GM11168 (cell line): ENCODE measurements around the gene ENOX1.

Experiments
- in situ Hi-C: fragments of 300-500 bp; cut with MboI; formaldehyde crosslinking; loops from one replicate; pipeline ENCODE4 v1.12.0; 2022; ENCODE audit warnings: low sequenced_read_pairs; ENCODE audit not compliant: unreplicated experiment

The ENOX1 gene

GRCh38 chr13:43629691-43630480, 156.9 kb downstream of the ENOX1 start:
- in situ Hi-C loops, result no loop called here

GRCh38 chr13:43626994-43627393, 159.8 kb downstream of the ENOX1 start:
- in situ Hi-C loops, result no loop called here

GRCh38 chr13:43614063-43614462, 172.7 kb downstream of the ENOX1 start:
- in situ Hi-C loops, result no loop called here

- in situ Hi-C loops, result no loop called here
Observed at GRCh38 chr13:43611281-43612273, 175.2 kb downstream of the ENOX1 start.

GRCh38 chr13:43608400-43609137, 178.2 kb downstream of the ENOX1 start:
- in situ Hi-C loops, result no loop called here

GRCh38 chr13:43597599-43597945, 189.2 kb downstream of the ENOX1 start:
- in situ Hi-C loops, result no loop called here

GRCh38 chr13:43596924-43597598, 189.7 kb downstream of the ENOX1 start:
- in situ Hi-C loops, result no loop called here

- in situ Hi-C loops, result no loop called here
Observed at GRCh38 chr13:43596006-43596405, 190.8 kb downstream of the ENOX1 start.

- in situ Hi-C loops, result no loop called here
Observed at GRCh38 chr13:43587376-43587775, 199.4 kb downstream of the ENOX1 start.

GRCh38 chr13:43584751-43585150, 202.0 kb downstream of the ENOX1 start:
- in situ Hi-C loops, result no loop called here

- in situ Hi-C loops, result no loop called here
Observed at GRCh38 chr13:43583321-43583720, 203.5 kb downstream of the ENOX1 start.

GRCh38 chr13:43580280-43580679, 206.5 kb downstream of the ENOX1 start:
- in situ Hi-C loops, result no loop called here

- in situ Hi-C loops, result no loop called here
Observed at GRCh38 chr13:43579321-43579720, 207.5 kb downstream of the ENOX1 start.

GRCh38 chr13:43574605-43575004, 212.2 kb downstream of the ENOX1 start:
- in situ Hi-C loops, result no loop called here

GRCh38 chr13:43573802-43574514, 212.8 kb downstream of the ENOX1 start:
- in situ Hi-C loops, result no loop called here

- in situ Hi-C loops, result no loop called here
Observed at GRCh38 chr13:43573361-43573740, 213.4 kb downstream of the ENOX1 start.

GRCh38 chr13:43572656-43573360, 214.0 kb downstream of the ENOX1 start:
- in situ Hi-C loops, result no loop called here

GRCh38 chr13:43569658-43570057, 217.1 kb downstream of the ENOX1 start:
- in situ Hi-C loops, result no loop called here

GRCh38 chr13:43567608-43568007, 219.2 kb downstream of the ENOX1 start:
- in situ Hi-C loops, result no loop called here
